ENCODE results near the gene VTA1. TPM values are rescaled to one million over a fixed set of nuclear protein-coding genes. Genes with fewer than 3 reads are reported as not detected.
A peak's percentile ranks its signal among the peaks of the same experiment; 100 is the strongest.

Gene VTA1
- total and polyA plus RNA-seq, 8 donors = 15.6 to 56.8 (median 25.8) TPM

DNA sequence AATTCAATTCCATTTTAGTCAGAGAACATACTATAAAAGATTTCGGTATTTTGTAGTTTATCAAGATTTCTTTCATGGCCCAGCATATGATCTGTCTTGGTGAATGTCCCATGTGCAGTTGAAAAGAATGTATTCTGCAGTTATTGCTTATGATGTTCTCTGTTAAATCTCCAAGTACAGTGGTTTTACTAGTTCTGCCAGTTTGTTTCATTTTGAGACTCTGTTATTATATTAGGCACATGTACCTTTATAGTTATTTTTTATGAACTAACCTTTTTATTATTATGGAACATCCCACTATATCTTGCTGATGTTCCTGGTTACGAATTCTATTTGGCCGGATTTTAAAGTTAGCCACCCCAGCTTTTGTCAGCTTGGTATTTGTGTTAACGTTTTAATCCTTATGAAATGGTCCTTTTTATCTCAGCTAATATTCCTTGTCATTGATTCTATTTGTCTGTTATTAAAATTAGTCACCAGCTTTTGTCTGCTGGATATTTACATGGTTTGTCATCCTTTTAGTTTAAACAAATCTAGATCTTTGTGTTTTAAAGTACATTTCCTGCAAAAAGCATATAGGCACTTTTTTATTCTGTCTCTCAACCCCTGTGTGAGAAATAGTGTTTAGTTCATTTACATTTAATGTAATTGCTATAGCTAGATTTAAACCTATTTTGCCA, 48.9 kb downstream of the VTA1 start:
- WGBS, 5 donors = 81 to 88% (median 82%) methylated on average over 4 of the region's 4 CpGs
- no peak for DNase-seq
- no peak for TF ChIP-seq EP300 (IDR thresholded peaks at IDR 0.05)
- no peak for TF ChIP-seq POLR2A (IDR thresholded peaks at IDR 0.05)
- TF ChIP-seq POLR2AphosphoS5 (IDR thresholded peaks at IDR 0.05) = no peak
- TF ChIP-seq, protein P1, sequence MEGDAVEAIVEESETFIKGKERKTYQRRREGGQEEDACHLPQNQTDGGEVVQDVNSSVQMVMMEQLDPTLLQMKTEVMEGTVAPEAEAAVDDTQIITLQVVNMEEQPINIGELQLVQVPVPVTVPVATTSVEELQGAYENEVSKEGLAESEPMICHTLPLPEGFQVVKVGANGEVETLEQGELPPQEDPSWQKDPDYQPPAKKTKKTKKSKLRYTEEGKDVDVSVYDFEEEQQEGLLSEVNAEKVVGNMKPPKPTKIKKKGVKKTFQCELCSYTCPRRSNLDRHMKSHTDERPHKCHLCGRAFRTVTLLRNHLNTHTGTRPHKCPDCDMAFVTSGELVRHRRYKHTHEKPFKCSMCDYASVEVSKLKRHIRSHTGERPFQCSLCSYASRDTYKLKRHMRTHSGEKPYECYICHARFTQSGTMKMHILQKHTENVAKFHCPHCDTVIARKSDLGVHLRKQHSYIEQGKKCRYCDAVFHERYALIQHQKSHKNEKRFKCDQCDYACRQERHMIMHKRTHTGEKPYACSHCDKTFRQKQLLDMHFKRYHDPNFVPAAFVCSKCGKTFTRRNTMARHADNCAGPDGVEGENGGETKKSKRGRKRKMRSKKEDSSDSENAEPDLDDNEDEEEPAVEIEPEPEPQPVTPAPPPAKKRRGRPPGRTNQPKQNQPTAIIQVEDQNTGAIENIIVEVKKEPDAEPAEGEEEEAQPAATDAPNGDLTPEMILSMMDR (IDR thresholded peaks at IDR 0.05) = no peak

DNA sequence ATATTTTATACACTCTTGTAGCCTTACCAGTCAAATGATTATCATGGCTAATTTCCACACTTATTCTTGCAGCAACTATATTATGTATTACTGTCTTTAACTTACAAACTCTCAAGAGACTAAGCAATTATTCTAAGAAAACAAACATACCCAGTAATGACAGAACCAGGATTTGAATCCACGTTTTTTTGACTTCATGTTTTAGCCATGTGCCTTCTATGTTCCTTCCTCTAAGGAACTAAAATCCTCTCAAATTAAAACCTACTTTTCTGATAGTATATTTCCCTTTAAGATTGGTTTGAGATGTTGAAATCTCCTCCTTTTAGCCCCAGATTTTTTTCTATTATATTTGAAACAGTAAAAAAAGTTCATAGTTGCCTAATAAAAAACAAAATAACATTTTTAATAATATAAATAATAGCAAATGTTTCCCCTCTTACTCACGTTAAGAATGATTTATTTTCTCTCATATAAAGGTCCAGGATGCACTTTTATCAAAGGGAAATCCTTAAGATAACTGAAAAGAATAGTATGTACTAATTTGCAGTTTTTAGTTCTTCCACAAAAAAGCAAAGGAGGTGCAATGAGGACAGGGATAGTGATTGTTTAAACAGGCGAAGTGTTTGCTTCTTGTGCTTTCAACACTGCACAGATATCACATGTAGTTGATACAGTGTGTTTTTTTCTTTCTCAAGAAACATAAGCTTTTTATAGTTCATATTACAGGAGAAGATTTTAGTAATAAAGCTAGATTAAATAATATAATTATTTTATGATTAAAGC, 54.0 kb downstream of the VTA1 start:
- 43 to 65% (median 51%) methylated on average over 3 of the region's 3 CpGs for WGBS, 5 donors
- Histone ChIP-seq H3K4me1 (peaks cover 0 to 14% (median 0%) of the 10 kb centered on the region in 4 donors), H3K4me3 (no peak overlapping the region), H3K27me3 (no peaks in the 10 kb centered on the region), H3K27ac (no peak overlapping the region), H3K36me3 (peaks cover 0 to 65% (median 53%) of the 10 kb centered on the region in 4 donors), H3K9me3 (no peaks in the 10 kb centered on the region)
- no peak for DNase-seq
- intact Hi-C loops (cut with DNase I; ENCODE audit: low total_unique reads) = loop anchor here (10.0 kb wide), 1 partner anchor 46 kb away; no protein-coding TSS in a partner anchor
- TF ChIP-seq, protein P1 (IDR thresholded peaks at IDR 0.05) = no peak
- TF ChIP-seq EP300 (IDR thresholded peaks at IDR 0.05) (no peak), POLR2A (IDR thresholded peaks at IDR 0.05) (no peak), POLR2AphosphoS5 (IDR thresholded peaks at IDR 0.05) (no peak)

More for the DNA sequence above, 48.9 kb downstream of the VTA1 start:
- peaks cover 0 to 11% (median 3%) of the 10 kb centered on the region in 4 donors for H3K4me1 ChIP-seq
- no peak overlapping the region for H3K4me3 ChIP-seq
- no peaks in the 10 kb centered on the region for H3K9me3 ChIP-seq
- no peak overlapping the region for H3K27ac ChIP-seq
- peaks cover 0 to 26% (median 22%) of the 10 kb centered on the region in 4 donors for H3K36me3 ChIP-seq
- intact Hi-C loops (cut with DNase I; ENCODE audit: low total_unique reads) = no loop called here
- H3K27me3 ChIP-seq = no peaks in the 10 kb centered on the region

DNA sequence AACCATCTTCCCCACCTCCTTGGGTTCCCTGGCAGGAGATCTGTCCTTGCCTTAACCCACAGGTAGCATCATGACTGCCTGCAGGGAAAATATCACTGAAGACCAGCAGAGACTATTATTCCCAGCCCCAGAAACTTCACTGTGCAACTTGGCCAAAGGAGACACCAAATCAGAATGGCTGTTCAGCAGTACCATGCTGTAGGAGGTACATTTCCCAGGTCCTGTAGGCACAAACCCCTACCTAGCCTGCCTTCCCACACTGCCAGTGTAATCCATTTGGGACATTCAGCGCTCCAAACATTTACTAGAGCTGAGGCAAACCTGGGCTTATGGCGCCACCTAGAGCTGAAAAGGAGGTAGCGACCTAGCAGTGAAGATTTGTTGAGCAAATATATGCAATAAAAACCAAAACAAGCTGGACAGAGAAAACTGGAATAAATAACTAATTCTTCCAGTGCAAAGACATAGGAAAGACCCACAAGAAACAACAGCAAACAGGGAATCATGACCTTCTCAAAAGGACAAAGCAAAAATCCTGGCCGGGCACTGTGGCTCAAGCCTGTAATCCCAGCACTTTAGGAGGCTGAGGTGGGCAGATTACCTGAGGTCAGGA, 60.3 kb downstream of the VTA1 start:
- Histone ChIP-seq H3K9me3 (no peaks in the 10 kb centered on the region), H3K4me3 (no peak overlapping the region), H3K36me3 (peaks cover 0 to 59% (median 52%) of the 10 kb centered on the region in 4 donors), H3K27me3 (no peaks in the 10 kb centered on the region), H3K27ac (no peak overlapping the region), H3K4me1 (no peaks in the 10 kb centered on the region)
- peak; percentile 54 to 60 for DNase-seq
- 56 to 66% (median 57%) methylated on average over 4 of the region's 4 CpGs for WGBS, 5 donors
- intact Hi-C loops (cut with DNase I; ENCODE audit: low total_unique reads) = loop anchor here (10.0 kb wide), 1 partner anchor 53 kb away; no protein-coding TSS in a partner anchor
- TF ChIP-seq EP300 (IDR thresholded peaks at IDR 0.05) = no peak
- TF ChIP-seq, protein P1 (IDR thresholded peaks at IDR 0.05) = peak in 5 of 7 experiments; percentile 57 to 76 (median 73)

DNA sequence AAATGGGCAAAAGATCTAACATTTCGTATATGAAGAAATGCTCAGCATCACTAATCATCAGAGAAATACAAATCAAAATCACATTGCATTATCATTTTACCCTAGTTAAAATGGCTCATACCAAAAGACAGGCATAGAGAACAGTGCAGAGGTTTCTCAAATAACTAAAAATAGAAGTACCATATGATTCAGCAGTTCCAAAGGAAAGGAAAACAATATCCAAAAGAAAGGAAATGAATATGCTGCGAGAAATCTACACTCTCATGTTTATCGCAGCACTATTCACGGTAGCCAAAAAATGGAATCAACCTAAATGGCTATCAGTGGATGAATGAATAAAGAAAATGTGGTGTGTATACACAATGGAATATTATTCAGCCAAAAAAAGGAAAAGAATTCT, 63.5 kb downstream of the VTA1 start:
- Histone ChIP-seq H3K4me3 (no peak overlapping the region), H3K27me3 (no peaks in the 10 kb centered on the region), H3K4me1 (no peaks in the 10 kb centered on the region), H3K36me3 (peaks cover 11 to 68% (median 57%) of the 10 kb centered on the region in 4 donors), H3K9me3 (peaks cover 0 to 8% (median 2%) of the 10 kb centered on the region in 4 donors), H3K27ac (no peak overlapping the region)
- DNase-seq = no peak
- 93 to 98% (median 96%) methylated on average over 4 of the region's 4 CpGs for WGBS, 5 donors
- intact Hi-C loops (cut with DNase I; ENCODE audit: low total_unique reads) = no loop called here
- no peak for TF ChIP-seq POLR2AphosphoS5 (IDR thresholded peaks at IDR 0.05)
- no peak for TF ChIP-seq EP300 (IDR thresholded peaks at IDR 0.05)
- no peak for TF ChIP-seq POLR2A (IDR thresholded peaks at IDR 0.05)
- TF ChIP-seq, protein P1 (IDR thresholded peaks at IDR 0.05) = no peak

Data from stomach (tissue), 9 donors.